Hematopoietic multipotent progenitor cell treated with erythropoietin and hydrocortisone succinate and interleukin-3 and kit ligand, for 15 days (in vitro differentiated cells): Measurements from ENCODE around the gene CPLX3.
A peak's percentile ranks its signal among the peaks of the same experiment; 100 is the strongest.
"Not testable (repeated sequence)": the region's sequence is repeated elsewhere in the genome, so short reads cannot be mapped to it uniquely, and the experiment has no call there.

ENCODE experiments used
- DNase-seq: peaks from one replicate; pipeline ENCODE4 v3.0.0-alpha.2; 2015; ENCODE audit warnings: low spot score

CPLX3 gene, protein sequence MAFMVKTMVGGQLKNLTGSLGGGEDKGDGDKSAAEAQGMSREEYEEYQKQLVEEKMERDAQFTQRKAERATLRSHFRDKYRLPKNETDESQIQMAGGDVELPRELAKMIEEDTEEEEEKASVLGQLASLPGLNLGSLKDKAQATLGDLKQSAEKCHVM

DNA sequence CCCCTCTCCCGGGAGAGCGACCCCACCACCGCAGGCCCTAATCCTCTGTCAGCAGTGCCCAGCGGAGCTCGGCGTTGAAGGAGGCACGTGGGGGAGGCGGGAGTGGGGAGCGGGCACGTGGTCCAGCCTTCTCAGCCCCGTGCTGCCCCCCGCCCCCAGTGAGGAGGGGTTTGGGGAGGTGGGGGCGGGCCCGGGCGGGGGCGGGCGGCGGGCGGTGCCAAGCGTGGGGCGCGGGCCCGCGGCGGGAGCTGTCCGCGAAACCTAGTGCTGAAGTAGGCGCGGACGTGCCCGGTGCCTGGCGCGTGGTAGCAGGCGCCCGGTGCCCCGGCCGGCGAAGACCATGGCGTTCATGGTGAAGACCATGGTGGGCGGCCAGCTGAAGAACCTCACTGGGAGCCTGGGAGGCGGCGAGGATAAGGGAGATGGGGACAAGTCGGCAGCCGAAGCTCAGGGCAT, at the start of gene CPLX3:
Gene CPLX3, plus strand, starts transcription at position 264 of the 456 bp plus-strand sequence. Its CDS starts 77 bp downstream, at position 341.
- no peak for DNase-seq

DNA sequence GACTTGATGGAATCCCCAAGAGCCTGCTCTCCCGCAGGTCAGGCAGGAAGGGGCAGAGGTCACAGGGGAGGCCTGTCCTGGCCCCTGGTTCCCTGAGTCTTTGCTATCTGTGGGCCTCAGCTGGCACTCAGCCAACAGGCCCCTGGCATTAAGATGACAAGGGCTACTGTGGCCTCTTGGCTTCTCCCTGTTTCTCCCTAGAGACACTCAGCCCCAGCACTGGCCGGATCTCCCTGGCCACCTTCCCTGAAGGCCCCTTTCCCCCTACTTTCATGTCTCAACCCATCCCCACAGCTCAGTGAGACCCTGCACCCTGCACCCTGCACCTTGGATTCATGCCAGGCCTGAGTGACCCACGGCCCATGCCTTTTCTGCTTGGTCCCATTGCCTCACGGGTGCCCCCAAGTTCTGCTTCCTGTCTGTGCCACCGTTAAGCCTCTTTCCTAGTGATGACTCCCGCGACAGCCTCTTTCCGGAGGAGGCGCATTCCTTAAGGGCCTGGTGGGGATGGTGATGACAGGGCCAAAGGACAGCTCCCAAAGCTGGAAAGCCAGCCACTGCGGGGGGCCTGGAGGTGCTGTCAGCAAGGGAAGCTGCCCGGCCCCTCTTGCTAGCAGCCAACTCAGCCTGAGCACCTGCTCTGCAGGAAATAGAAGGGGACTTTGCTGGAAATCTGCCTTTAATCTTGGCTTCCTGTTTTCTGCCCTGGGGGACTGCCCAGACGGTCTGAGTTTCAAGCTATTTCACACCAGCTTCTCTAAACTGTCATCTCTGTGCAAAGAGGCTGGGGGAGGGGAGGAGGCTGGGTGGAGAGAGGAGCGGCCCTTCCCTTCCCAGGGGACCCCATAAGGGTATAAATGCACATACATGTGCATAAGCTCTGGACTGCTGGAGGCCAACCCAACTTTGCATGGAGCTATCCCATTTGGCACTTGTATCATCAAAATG, 49.3 kb upstream of the CPLX3 start:
- no peak for DNase-seq

DNA sequence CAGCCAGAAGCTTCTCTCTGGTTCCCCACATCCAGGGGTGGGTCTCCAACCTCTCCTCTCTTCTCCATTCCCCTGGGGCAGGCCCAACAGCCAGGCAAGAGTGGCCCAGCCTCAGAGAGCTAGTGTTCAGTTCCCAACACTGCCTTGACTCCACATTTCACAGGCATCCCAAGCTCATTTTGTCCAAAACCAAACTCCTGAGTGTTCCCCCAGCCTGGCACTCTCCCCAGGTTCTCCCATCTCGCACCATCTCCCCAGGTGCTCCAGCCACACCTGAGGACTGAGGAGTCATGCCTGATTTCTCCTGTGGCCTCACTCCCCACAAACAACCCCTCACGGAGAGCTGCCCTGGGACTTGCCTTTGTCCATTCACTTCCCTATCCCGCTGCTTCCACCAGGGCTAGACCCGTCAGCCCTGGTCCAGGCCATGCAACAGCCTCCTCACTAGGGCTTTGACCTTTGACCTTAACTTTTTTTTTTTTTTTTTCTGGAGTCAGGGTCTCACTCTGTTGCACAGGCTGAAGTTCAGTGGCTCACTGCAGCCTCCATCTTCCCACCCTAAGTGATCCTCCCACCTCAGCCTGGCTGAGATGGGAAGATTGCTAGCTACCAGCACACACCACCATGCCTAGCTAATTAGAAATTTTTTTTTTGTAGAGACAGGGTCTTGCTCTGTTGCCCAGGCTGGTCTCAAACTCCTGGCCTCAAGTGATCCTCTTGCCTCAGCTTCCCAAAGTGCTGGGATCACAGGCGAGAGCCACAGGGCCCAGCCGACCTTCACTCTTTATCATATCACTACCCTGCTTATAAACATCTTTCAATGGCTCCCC, 48.4 kb upstream of the CPLX3 start:
- DNase-seq = no peak

DNA sequence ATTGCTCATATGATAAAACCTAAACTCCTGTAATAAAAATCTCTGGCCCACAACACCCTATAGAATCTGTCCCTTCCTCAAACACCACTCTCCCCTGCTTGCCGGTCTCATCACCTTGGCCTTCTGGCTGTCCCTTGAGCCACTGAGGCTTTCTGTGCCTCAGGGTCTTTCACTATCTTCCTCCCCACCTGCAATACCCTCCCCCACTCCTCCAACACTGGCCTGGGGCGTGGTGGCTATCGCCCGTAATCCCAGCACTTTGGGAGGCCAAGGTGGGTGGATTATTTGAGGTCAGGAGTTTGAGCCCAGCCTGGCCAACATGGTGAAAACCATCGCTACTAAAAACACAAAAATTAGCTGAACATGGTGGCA, 47.8 kb upstream of the CPLX3 start:
- DNase-seq = no peak

DNA sequence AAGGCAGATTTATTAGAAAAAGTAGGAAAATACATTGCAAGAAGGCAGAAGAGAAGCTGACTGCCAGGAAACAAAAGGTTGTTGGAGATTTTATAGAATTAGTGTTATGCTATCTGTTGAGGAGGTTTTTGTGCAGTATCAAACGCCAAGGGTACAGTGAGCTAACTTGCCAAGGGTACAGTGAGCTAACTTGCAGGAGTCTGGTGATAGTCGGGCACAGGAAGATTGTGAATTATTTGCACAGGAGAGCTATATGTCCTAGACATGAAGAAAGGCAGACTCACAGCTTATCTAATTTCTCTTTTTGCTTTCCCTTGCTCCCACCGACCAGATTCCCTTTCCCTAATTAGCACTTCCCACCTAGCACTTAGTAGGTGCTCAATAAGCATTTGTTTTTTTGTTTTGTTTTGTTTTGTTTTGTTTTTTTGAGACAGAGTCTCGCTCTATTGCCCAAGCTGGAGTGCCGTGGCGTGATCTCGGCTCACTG, 47.2 kb upstream of the CPLX3 start:
- DNase-seq = no peak

DNA sequence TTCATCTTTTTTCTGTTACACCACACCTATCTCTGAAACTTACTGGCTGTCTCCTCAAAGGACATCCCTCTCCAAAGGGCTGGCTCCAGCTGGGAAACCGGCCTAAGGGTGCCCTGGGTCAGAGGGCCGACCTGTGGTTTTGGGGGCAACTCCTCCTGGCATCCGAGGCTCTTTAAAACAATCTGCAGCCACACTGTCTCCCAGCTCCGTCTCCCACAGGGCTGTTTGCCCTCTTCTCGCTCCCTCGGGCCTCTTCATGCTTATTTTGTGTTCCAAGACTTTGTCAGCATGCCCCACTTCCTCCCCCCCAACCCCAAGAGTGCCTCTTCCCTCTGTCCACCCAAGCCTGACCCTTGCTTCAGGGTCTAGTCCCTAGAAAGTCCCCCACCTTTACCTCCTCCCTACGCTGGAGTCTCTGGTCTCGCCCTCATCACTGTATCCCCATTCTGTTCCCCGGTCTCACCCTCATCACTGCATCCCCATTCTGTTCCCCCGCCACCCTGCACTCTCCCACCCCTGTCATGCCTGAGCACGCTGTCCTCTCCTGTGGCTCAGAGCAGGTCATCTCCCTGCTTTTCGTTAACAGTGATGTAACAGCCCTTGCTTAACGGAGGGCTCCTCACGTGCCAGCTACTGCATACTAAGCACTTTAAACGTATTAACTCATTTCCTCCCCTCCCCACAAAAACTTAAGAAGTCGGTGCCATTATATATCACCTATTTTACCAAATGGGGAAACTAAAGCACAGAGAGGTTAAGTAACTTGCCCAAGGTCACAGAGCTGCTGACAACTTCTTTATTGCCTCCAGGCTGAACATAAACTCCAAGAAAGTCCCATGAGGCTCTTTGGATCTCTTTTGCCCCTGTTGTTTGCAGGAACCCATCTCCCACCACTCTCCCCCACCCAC, 45.6 kb upstream of the CPLX3 start:
- no peak for DNase-seq

DNA sequence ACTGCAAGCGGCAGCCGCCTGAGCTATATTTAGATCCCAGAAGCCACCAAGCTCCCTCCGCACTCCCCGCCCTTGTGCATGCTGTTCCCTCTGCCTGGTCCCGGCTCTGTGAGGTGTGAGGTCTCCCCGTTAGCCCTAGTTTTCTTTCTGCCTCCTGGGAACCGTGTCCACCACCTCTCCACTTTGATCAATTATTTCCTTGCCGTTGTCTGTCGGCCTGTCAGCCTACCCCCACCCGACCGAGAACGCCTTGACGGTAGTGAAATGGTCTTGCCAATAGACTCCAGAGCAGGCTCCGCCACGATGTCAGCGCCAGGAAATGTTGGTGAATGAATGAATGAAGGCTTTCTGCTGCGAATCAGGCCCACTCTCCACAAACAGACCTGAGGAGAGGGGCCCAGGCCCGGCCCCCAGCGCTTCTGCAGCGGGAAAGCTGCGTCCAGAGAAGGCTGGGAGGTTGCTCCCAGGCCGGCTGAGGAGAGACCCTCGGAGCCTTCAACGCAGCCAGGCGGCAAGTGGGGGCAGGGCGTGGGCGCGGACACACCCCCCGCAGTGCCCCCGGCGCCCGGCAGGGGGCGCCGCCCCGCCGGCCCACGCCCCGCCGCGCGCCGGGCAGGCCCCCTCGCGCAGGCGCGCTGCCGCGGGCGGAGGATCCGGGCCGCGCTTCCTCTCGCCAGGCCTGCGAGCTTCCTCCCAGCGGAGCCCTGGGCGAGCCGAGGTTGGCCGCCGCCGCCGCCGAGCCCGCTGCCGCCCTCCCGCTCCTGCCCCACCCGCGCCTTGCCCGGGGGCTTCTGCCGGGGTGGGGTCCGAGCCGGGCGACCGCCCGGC, 44.8 kb upstream of the CPLX3 start, which contains the start of gene CSK:
Gene CSK, plus strand, starts transcription at position 650 of the 828 bp plus-strand sequence. CDS start 16,218 bp downstream, outside the sequence.
- DNase-seq = peak; percentile 85

DNA sequence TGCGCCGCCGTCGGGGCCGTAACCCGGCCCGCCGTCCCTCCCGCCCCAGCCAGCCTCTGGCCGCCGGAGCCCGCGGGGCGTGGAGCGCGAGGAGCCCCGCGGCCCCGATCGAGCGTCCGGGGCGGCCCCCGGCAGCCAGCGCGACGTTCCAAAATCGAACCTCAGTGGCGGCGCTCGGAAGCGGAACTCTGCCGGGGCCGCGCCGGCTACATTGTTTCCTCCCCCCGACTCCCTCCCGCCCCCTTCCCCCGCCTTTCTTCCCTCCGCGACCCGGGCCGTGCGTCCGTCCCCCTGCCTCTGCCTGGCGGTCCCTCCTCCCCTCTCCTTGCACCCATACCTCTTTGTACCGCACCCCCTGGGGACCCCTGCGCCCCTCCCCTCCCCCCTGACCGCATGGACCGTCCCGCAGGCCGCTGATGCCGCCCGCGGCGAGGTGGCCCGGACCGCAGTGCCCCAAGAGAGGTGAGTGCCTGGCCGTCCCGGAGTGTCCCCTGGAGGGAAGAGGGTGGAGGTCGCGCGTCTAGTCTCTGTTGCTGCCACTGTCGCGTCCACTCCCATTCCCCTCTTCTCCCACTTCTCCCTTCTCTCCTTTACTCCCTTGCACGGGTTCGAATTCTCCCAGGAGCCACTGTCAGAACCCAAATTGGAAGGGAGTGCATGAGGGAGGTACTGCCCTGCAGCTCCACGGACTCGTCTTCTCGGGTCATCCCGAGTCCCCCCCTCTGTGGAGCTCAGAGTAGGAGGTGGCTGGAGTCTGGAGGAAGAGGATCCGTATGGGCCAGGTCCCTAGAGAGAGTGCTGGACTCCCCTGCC, 44.0 kb upstream of the CPLX3 start:
- peak; percentile 34 for DNase-seq

DNA sequence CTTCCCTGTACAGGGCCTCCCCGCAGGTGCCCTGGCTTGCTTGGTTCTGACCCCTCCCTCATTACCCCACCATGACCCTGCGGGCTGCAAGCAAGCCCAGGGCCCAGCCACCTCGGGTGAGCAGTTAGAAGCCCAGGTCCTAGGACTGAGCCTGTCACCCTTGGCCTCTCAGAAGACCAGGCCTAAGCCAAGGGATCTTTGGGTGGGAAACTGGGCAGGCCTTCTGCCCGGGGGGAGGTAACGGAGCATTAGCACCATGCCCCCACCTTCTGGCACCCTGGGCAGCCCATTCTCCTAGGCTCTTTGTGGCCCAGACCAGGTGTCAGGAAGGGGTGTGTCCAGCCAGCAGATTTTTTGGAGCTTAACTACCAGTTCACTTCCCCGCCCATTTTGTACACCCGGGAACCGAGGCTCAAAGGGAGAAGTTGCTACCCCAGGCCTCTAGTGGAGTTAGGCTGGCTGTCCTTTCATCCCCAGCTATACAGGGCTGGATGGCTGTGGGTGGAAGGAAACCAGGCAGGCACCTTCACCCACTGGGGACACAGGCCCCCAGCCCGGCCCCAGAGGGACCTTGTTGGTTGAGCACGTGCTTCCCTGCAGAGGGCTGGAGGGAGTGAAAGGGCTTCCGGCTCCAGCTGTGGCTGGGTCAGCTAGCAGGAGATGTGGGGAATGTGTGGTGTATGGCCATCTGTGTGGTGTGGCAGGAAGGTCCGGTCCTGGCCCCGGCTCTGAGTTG, 43.2 kb upstream of the CPLX3 start:
- no peak for DNase-seq

DNA sequence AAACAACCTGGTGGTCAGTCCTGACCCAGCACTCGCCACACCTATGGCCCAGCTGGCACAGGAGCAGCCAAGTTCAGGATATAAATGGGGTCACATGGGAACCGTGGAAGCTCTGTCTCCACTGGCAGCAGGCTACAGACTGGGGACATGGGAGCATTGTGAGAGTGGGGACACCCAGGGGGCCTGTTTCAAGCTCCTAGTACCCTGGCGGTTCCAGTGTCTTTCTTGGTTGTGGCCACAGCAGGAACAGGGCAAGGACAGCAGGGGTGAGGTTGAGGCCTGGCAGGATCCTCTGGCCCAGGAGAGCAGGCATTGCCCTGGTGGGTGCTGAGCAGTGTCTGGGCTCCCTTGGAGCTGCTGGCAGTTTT, 42.6 kb upstream of the CPLX3 start:
- DNase-seq = no peak

DNA sequence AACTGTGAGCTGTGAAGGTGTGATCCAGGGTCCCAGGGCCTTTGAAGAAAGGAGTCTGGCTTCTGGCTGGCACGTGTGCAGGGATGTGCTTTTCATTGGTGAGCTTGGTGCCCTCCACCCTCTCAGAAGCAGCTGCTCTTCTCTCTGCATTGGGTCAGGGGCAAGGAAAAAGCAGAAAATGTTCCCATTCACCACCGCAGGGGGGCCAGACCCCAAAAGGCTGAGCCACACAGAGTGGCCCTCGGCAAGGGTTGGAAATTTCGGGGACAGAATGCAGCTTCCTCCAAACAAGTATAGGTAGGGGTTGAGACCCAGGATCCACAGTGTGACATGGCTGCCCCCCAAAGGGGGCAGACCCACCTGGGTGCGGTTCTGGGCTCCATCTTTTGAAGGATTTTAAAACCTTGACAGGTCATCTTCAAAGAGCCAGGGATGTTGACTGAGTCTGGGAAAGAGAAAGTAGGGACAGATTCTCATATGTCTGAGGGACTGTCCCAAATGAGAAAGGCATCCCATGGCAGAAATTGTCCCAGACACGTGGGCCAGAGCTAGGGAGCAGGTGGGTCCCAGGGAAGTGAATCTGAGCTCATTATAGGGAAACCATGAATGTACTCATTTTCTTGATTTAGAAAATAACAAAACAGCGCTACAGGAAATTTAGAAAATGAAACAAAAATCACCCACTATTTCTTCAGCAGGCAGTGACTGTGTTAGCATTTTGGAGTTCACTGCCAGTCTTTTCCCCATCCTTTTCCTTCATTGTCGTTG, 41.8 kb upstream of the CPLX3 start:
- no peak for DNase-seq

DNA sequence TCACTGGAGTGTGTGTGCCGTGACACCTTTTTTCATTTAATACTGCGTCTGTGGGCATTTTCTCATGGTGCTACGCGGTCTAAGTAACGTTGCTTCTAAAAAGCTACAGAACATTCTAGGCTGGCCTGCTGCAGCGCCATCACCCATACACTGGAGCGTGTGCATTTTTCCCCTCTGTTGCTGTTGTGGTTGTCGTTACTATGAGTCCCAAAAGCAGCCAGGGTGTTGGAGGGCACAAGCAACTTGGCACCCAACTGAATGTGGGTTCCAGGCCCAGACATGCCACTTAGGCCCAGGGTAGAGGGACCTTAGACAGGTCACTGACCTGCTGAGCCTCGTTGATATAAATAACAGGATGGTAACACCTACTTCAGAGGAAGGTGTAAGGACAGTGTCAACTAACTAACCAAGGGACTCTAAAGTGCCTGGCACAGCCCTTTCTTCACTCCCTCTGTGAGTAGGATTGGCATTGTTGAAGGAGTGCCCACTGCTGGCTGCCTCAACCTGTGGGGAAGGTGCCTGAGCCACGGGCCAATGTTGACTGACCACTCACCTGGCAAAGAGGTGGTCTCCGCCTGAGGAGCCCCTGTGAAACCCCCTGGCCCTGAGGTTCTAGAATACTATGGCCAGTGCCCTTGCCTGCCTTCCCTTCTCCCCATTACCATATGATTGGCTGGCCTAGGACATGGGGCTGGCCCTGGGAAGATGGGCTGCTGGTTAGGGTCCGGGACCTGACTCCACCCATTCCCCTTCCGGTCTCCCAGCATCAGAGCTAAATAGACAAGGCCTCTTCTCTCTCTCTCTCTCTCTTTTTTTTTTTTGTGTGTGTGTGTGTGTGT, 41.0 kb upstream of the CPLX3 start:
- DNase-seq = no peak

DNA sequence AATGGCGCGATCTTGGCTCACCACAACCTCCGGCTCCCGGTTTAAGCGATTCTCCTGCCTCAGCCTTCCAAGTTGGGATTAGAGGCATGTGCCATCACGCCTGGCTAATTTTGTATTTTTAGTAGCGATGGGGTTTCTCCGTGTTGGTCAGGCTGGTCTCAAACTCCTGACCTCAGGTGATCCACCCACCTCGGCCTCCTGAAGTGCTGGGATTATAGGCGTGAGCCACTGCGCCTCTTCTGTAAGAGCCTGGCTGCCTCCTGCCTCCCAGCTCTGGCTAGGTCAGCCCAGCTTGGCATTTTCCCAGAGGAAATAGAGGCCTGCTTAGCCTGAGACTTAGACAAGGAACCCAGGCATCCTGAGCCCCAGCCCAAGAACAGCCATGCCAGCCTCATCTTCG, 40.3 kb upstream of the CPLX3 start:
- DNase-seq = not testable (repeated sequence)

DNA sequence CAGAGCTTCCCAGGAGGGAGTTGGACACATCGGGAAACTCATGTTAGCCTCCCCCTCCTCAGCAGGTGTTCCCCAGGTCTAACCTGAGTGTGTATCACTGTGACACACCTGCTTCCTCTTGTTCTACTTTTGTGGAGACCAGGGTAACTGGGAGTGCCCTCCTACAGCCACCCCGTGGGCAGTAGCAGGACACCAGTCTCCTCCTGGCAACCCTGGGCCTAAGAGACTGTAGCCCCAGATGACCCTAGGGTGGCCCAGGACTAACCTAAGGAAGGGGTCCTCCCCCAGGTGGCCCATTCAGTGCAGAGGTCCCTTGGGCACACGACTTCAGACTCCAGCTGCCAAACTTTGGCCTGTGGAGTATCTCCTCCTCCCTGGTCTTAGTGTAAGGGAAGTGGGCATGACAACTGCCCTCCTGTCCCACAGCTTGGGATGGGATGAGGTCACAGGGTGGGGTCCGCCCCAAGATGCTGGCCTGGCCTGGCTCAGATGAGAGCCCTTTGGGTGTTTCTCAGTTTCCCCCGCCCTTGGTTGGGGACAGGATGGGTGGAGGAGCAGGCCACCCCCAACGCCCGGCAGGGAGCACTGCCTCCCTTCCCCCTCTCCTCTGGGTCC, 39.8 kb upstream of the CPLX3 start:
- no peak for DNase-seq

DNA sequence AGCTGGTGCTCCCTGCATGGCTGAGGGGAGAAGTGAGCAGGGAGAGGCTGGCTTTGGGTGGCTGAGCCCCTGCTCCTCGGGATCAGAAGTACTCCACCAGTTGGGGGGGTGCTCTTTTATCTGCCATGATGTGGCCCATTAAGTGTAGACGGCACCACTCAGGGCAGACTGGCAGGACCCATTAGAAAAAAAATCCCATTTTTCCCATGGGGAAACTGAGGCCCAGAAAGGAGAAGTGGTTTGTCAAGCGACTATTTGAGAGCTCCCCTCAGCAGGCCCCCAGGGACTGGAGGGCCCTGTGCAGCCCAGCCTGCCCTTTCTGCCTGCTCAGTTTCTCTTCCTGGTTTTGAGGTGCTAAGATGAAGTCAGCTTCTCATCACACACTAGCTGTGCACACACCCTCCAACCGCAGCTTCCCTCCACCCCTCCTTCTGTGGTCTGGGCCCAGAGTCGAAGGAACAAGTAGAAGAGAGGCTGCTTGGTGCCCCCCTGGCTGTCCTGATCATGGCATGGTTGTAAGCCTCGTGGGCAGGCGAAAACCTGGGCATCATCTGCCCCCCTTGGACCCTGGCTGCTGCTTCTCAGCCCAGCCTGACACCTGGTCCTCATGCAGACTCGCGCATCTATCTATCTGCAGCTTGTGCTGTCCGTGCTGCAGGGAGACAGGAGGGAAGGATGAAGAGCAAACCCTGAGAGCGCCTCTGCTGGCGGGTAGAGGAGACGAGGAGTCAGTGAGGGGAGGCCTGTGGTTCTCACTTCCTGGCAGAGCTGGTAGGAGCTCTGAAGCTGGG, 39.0 kb upstream of the CPLX3 start:
- DNase-seq = peak; percentile 77
